HG03135 (cell line): ENCODE data around the gene OTOS.

Source experiments
- ATAC-seq: cut with Tn5 transposase; IDR thresholded peaks from one replicate; pipeline ENCODE4 v1.9.1; 2021; ENCODE audit warnings: mild to moderate bottlenecking, moderate library complexity; ENCODE audit not compliant: unreplicated experiment

OTOS gene

GRCh38 chr2:240123821-240124650 is 16.4 kb downstream of the OTOS start:
- ATAC-seq: no peak

GRCh38 chr2:240121675-240122074 is 18.8 kb downstream of the OTOS start:
- no peak for ATAC-seq

- no peak for ATAC-seq
Measured at GRCh38 chr2:240121190-240121589, 19.3 kb downstream of the OTOS start.

- no peak for ATAC-seq
Measured at GRCh38 chr2:240114233-240114632, 26.2 kb downstream of the OTOS start.

GRCh38 chr2:240112914-240113690 is 27.4 kb downstream of the OTOS start:
- no peak for ATAC-seq

GRCh38 chr2:240111253-240111652 is 29.2 kb downstream of the OTOS start:
- ATAC-seq: no peak

- no peak for ATAC-seq
Measured at GRCh38 chr2:240109386-240109785, 31.1 kb downstream of the OTOS start.

GRCh38 chr2:240107477-240107796 is 33.0 kb downstream of the OTOS start:
- no peak for ATAC-seq

GRCh38 chr2:240106765-240107476 is 33.5 kb downstream of the OTOS start:
- no peak for ATAC-seq

GRCh38 chr2:240105982-240106381 is 34.5 kb downstream of the OTOS start:
- ATAC-seq: no peak

GRCh38 chr2:240103136-240103535 is 37.3 kb downstream of the OTOS start:
- no peak for ATAC-seq

- no peak for ATAC-seq
Measured at GRCh38 chr2:240098349-240098748, 42.1 kb downstream of the OTOS start.

GRCh38 chr2:240095556-240096523 is 44.6 kb downstream of the OTOS start:
- no peak for ATAC-seq

GRCh38 chr2:240089306-240089705 is 51.2 kb downstream of the OTOS start:
- ATAC-seq: no peak
